A204.1 (cell line): Measurements from ENCODE around the gene CPEB3.
"Not testable (repeated sequence)": the region's sequence is repeated elsewhere in the genome, so short reads cannot be mapped to it uniquely, and the experiment has no call there.

Experiments
- FAIRE-seq: peaks from 2 replicates; lab custom pipeline; 2012; peaks lifted over from hg19 to GRCh38; lab: Jason Lieb, UNC

The CPEB3 gene

DNA sequence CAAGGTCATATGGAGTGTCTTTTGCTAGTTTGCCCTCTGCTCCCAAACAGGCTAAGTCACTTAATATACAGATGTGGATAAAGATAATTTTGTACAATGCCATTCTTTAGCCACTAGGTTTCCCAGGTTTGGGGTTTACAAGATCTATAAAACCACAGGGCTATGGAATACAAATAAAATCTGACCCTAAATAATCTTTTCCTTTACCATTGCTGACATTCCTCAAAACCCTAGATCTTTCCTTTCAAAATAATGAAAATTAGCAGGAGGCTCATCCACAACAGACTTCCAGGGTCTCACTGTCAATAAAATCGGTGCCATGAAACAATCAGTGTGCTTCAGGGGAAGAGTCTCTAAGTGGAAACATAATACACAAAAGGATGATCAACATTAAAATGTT lies 148.4 kb downstream of the CPEB3 start:
- FAIRE-seq = no peak

DNA sequence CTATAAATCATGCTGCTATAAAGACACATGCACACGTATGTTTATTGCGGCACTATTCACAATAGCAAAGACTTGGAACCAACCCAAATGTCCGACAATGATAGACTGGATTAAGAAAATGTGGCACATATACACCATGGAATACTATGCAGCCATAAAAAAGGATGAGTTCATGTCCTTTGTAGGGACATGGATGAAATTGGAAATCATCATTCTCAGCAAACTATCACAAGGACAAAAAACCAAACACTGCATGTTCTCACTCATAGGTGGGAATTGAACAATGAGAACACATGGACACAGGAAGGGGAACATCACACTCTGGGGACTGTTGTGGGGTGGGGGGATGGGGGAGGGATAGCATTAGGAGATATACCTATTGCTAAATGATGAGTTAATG lies 149.7 kb downstream of the CPEB3 start:
- not testable (repeated sequence) for FAIRE-seq

GRCh38 chr10:92134049-92134448 lies 156.8 kb downstream of the CPEB3 start:
- FAIRE-seq = not testable (repeated sequence)

DNA sequence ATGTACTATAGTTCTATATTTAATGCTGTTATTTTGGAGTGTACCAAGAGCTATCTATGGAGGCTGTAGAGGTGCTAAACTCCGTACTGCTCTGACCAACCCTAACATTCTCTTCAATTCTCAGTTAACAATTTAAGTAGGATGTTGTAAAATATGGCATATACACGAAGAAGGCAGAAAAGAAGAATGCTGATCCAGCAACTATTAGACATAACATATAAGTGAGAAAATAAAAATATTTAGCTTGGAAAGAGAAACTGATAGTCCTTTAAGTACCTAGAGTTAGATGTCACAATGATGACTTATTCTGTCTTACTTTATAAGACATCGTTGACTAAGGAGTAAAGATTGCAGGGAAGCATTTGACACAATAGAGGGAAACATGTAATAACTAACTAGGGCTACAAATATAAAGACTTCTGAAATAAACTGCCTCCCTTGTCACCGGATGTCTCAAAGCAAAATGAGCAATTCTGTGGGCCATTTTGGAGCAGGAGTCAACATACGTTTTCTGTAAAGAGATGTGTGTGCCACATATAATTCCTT lies 159.5 kb downstream of the CPEB3 start:
- no peak for FAIRE-seq

DNA sequence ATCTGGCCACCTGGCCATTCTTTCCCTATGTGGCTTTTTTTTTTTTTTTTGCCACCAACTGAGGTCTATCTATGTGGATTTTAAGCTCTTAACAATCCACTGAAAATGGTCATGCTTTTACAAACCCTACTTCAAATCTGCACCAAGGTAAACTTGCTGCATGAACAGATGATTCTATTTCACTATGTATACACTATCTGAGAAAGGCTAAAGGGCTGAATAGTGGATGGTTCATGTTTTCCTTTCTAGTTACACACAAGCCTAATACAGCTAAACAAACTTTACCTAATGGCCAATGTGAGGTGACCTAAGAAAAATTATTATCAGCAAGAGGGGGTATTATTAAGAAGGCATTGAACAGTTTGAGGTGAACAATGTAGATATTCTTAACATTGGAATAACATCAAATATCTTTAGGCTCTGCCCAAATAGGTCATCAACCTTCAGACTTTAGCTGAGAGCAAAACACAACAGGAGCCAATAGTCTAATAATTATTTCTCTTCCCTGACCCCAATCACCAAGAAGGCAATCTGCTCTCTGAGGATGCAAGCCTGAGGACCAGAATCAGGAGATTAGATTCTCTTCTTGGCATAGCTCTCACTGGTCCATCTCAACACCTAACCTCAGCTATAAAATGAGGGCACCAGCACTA lies 160.1 kb downstream of the CPEB3 start:
- no peak for FAIRE-seq

DNA sequence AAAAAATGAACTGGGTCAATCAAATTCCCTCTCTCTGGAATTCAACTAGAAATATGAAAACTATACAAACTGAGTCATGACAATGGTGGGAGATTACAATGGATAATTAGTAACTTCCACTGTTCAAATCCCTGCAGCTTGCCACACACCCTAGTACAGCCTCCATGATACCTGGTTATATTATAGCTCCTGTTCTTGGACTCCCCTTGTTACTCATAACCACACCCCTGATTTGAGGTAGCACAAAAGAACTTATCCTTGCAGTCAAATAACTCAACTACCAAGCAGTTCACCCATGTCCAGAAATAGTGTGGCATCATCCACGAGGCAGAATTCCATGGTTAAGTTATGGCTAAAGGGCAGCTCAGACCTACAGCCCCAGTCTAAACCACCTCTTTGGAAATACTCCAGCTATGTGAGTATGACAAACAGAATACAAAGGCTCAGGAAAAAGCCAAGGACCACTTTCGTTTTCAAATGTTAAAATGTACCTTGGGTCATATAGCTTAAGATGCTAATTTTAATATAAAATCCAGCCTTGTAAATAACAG lies 164.7 kb downstream of the CPEB3 start:
- no peak for FAIRE-seq

DNA sequence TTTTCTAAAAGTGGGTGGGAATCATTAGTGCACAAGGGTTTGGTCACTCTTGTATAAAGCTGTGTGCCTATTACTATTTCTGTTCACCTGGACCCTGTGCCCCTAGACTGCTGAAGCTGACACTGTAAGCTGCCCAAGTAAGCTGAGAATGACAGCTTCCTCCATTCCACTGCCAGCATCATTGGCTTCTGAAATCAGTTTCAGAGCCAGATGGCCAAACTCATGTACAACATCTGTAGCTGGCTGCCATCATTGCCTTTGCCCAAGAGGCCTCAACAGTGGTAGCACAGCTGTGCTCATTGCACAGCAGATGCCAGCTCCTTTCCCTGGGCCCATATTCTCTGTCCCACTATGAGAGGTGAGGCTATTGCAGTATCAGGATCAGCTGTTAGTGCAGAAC lies 165.7 kb downstream of the CPEB3 start:
- FAIRE-seq = no peak

DNA sequence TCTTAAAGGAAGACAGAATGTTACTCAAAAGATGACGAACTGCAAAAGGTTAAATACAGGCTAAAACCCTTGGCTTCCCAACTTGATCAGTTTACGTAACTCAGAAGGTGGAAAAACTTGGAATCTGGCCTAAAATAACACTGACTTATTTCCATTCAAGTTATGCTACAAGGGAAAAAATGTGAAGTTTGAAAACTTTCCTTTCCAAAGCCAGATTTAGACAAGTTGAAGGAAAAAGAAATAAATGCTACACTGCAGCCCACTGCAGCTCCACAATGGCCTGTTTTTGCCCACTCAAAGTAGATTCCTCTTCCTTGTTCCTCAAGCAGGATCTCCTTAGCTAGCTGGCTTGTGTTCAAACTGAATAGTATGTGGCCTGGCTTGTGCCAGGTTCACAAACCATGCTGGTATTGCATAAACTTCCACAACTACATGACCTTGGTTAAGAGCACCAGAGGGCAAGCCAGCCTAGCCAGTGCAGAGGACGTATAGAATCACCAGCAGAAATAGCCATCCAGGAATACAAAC lies 166.2 kb downstream of the CPEB3 start:
- FAIRE-seq = no peak

DNA sequence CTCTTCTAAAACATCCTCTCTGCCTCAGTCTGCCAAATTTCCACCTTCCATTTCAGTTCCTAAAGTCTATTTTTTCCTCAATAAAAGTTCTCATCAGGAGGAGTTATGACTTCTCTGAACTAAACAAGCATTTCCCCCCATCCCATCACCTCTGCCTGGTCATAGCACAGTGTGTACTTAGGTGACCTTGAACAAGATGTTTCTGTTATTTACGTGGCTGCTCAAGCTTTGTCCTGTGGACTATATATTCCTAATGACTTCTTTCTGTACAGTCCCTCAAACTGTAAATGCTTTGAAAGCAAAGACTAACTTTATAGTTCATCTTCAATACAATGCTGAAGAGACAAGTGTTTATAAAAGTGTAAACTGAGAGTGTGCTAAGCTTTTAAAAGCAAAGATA lies 166.9 kb downstream of the CPEB3 start:
- FAIRE-seq = no peak

DNA sequence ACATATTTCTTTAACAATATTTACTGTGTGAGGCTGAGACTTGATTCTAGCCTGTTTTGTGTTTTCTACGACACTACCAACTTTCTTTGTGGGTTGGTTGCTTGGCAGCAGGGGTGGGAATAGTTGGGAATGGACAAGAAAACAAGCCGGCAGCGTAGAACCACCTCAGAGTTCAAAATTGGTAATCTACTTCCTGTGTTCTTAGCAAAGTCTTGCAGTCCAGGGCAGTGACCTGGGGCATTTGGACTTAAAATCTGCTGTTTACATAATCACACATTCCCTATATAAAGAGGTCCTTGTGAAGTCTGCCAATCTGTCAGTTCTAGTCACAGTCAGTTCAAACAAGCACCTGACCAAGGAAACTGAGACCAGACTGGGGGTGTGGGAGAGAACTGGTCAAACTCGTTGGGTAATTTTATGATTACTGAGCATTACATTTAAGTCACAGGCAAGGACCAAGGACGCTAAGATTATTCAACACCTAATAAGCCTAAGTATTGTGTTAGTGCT lies 167.9 kb downstream of the CPEB3 start:
- FAIRE-seq = no peak

DNA sequence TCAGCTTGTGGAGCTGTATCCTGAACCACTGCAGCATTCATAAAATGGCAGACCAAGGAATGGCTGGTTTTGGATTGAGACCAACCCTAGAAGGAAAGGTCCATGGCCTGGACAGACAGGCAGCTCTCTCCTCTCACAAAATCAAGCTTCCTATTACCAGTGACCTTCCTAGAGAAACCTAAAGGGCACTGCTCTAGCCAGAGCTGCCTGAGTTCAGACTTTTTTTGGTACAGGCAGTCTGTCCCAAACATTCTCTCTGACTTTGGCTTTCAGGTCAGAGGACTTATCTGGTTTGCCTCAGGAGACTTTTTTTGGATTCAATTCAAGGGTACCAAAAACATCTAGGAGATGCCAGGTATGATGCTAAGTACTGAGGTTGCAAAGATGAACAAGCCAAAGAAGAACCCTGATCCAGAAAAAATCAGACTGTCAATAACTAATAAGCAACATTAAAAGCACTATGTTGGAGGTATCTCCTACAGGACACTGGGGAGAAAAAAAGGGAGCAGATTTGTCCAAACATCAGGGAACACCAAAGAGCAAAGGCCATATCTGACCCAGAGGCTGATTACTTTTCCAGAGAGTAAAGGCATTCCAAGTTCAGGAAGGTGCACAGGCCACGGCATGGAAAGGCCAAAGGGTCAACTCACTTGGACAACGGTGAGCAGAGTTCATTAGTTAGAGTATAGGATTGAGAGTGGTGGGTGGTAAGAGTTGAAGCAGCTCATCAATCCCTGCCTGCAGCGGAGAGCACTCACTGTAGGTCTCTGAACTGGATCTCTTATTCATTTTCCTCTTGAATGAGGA lies 169.0 kb downstream of the CPEB3 start:
- FAIRE-seq = no peak

DNA sequence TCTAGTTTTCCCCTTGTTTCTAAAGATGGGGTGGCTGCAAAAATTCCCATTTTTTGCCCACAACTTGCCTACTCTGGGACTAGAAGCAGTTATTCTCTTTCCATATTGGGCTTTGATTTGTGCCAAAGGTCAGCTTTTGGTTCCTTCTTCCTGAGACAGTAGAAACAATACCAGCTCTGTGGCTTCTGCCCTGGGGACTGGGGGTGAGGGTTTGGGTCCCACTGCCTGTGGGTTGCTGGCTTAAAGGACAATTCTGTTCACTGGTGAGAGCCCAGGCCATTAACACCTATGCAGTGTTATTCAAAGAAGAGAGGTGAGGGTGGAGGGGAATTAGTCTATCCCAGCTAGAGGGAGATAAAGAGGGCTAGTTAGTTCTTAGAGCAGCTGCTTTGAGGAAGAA lies 171.5 kb downstream of the CPEB3 start:
- no peak for FAIRE-seq

GRCh38 chr10:92114917-92115316 lies 176.0 kb downstream of the CPEB3 start:
- FAIRE-seq = not testable (repeated sequence)

GRCh38 chr10:92113911-92114600 lies 176.8 kb downstream of the CPEB3 start:
- FAIRE-seq = no peak

DNA sequence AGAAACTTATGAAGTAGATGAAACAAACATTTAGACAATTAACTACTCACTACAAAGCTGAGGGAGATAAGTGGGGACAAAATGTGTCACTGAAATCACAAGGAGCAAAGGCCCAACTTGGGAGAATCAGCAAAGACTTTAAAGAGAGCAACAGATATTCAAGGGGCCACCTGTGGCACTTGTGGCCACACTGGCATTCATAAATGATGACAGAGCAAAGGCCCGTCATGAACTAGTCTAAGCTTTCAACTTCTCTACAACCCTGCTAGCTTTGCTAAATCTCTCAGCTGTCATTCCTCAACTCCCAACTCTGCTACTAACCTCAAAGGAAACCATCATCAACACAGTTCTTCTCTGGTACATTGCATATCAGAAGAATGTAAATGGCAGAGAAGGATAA lies 178.4 kb downstream of the CPEB3 start:
- no peak for FAIRE-seq

DNA sequence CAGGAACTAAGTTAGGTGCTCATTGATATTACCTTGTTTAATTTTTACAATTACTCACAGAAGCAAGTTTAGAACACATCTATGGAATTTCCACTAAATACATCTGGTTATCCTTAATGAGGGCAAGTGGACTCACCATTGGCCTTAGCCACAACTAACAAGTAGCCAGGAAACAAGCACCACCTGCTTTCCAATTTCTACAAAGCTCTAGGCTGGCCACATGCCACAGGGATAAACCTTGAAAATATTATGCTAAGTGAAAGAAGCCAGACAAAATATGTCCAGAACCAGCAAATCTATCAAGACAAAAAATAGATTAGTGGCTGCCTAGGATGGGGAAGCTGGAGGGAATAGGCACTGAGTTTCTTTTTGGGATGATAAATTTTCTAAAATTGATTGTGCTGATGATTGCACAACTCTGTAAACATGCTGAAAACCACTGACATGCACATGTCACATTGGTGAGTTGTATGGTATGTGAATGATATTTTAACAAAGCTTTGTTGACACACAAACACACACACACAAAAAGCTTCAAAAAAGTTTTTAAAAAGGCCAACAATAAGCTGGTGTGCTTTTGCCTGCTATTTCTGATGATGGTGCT lies 179.4 kb downstream of the CPEB3 start:
- no peak for FAIRE-seq

DNA sequence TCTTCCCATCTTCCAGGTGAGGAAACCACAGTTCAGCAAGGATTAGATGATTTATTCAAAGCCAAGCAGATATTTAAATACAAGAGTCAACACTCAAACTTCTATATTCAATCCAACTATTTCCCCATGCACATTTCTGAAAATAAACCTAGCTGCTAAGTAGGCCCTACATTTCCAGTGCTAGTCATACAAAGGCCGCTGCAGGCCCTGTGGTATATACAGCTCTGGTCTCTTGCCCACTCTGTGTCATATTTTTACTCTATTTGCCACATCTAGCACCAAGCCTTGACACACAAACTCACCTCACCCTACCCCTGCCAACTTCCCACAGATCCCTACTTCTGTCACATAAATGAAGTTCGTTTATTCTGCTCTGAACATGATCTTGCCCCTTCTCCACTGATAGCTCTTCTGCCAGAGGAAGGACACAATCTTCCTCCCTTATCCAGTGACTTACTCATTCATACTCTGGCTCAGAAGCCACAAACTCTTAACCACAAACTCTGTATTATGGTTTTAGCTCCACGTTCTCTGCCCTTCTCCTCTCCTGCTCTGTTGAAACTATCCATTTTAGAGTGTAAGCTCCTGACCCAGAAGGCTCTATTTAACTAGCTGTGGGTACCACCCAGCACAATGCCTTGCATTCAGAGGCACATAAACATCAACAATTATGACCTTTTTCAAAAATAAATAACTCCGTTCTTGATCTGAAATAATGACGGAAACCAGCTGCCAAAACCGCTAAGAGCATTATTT lies 180.7 kb downstream of the CPEB3 start:
- no peak for FAIRE-seq

DNA sequence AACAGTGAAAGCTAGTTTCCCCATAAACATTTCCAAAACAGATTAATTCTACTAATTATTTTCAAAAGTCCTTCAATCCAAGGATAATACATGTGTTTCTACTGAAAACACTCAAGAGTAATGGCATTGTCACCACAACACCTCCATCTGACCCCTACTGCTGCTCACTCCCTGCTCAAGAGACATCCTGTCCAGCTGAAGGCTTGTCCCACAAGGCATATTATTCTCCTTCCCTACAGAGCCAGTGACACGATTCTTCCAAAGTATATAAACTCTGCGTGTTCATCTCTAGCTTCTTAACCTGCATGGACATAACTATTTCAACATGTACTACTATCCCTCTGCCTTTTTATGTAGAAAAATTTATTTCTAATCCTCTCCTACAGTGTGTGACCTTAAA lies 182.1 kb downstream of the CPEB3 start:
- no peak for FAIRE-seq

DNA sequence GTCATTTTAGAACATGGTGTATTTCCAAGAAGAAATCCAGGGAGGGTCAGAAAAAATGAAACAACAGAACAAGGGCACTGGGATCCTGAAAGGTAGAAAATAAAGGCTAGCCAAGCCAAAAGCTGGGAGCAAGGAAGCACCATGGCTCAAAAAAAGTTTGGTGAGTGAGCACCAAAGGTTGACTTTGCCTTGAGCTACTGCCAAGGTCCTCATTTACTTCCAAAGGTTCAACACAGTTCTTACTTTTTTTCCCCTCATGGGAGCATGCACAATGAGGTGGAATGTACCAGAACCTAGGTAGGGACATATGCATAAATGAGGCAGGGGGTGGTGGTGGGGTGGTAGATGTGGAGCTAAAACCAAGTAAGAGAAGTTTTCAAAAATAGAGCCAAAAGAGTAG lies 182.8 kb downstream of the CPEB3 start:
- FAIRE-seq = no peak

DNA sequence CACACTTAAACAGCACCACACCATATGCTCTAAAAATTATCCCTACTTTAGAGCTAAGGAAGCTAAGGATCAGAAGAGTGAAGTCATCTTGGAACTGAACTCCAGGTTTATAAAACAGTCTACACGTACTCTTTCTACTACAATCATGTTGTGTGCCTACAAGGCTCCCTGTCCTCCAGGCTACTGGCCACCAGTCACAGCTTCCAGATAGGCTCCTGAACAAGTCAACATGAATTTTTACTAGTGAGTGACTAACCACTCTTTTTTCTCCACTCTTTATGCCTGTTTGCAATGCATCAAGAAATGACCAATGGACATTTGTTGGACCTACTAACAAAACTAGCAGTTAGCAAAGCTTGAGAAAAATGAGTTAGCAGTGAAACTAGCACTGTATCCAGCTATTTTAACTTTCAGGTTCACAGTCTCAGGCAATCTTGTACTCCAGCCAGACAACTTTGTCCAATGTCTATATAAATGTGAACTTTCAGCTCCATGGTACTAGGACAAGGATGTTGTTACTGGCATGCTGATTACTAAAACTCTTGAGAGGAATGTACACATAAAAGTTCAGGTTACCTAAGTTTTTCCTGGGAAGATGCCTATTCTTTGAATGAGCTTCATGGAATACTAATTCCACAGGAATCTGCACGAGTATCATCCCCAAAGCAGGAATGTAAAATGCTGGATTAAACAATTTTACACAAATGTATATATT lies 187.3 kb downstream of the CPEB3 start:
- no peak for FAIRE-seq
